DMS153 (cell line): ENCODE data around the gene NYNRIN.
"Not testable (repeated sequence)": the region's sequence is repeated elsewhere in the genome, so short reads cannot be mapped to it uniquely, and the experiment has no call there.

Source experiments
- DNase-seq: peaks from one replicate; lab custom pipeline; 2025; lab: John Stamatoyannopoulos, UW

The NYNRIN gene

GRCh38 chr14:24431569-24432258 lies 32.9 kb downstream of the NYNRIN start:
- DNase-seq: peak; percentile 62

- no peak for DNase-seq
These were observed 33.7 kb downstream of the NYNRIN start for GRCh38 chr14:24432259-24433131.

GRCh38 chr14:24434036-24434435 lies 35.2 kb downstream of the NYNRIN start:
- no peak for DNase-seq

- DNase-seq: no peak
These were observed 35.9 kb downstream of the NYNRIN start for GRCh38 chr14:24434676-24435075.

GRCh38 chr14:24435192-24435810 lies 36.5 kb downstream of the NYNRIN start:
- no peak for DNase-seq

GRCh38 chr14:24435998-24436354 lies 37.2 kb downstream of the NYNRIN start:
- no peak for DNase-seq

- peak; percentile 63 for DNase-seq
These were observed 37.7 kb downstream of the NYNRIN start for GRCh38 chr14:24436355-24437019.

GRCh38 chr14:24437020-24437735 lies 38.4 kb downstream of the NYNRIN start:
- no peak for DNase-seq

- DNase-seq: no peak
These were observed 38.9 kb downstream of the NYNRIN start for GRCh38 chr14:24437736-24438067.

- DNase-seq: no peak
These were observed 39.7 kb downstream of the NYNRIN start for GRCh38 chr14:24438223-24439097.

GRCh38 chr14:24439257-24439656 lies 40.5 kb downstream of the NYNRIN start:
- no peak for DNase-seq

GRCh38 chr14:24439830-24440605 lies 41.2 kb downstream of the NYNRIN start:
- DNase-seq: no peak

GRCh38 chr14:24440606-24441399 lies 42.0 kb downstream of the NYNRIN start:
- DNase-seq: no peak

GRCh38 chr14:24441485-24441884 lies 42.7 kb downstream of the NYNRIN start:
- no peak for DNase-seq

- no peak for DNase-seq
These were observed 43.1 kb downstream of the NYNRIN start for GRCh38 chr14:24441904-24442239.

- DNase-seq: peak; percentile 98
These were observed 43.6 kb downstream of the NYNRIN start, which contains the start of gene SDR39U1 for GRCh38 chr14:24442240-24443052. Gene SDR39U1 (minus strand): TSS chr14:24442776. CDS start chr14:24442769, 7 bp downstream.

- no peak for DNase-seq
These were observed 44.4 kb downstream of the NYNRIN start for GRCh38 chr14:24443053-24443665.

- DNase-seq: not testable (repeated sequence)
These were observed 52.0 kb downstream of the NYNRIN start for GRCh38 chr14:24450828-24451227.
